Mucosa of rectum (tissue), 2 donors: ENCODE data around the gene GGTA1.

Source experiments
- H3K27ac ChIP-seq, 2 donors: one replicate each; pipeline ENCODE4 v1.7.0; 2013; ENCODE audit warnings: inconsistent platforms in 2 of 2, low read depth in 2 of 2, low read length in 2 of 2
- H3K27me3 ChIP-seq, 2 donors: one replicate each; pipeline ENCODE4 v1.7.0; 2013; ENCODE audit warnings: low read length in 2 of 2; ENCODE audit not compliant: control insufficient read depth in 2 of 2, insufficient read depth in 2 of 2
- H3K36me3 ChIP-seq, 2 donors: one replicate each; pipeline ENCODE4 v1.7.0; 2013; ENCODE audit warnings: low read length in 2 of 2; ENCODE audit not compliant: control insufficient read depth in 2 of 2, insufficient read depth in 2 of 2
- H3K4me1 ChIP-seq, 2 donors: one replicate each; pipeline ENCODE4 v1.7.0; 2013; ENCODE audit warnings: low read length in 2 of 2, mild to moderate bottlenecking in 1 of 2; ENCODE audit not compliant: control insufficient read depth in 2 of 2, insufficient read depth in 2 of 2
- H3K4me3 ChIP-seq, 2 donors: one replicate each; pipeline ENCODE4 v1.7.0; 2013; ENCODE audit warnings: low read length in 2 of 2
- H3K9ac ChIP-seq, 2 donors: one replicate each; pipeline ENCODE4 v1.7.0; 2013; ENCODE audit warnings: low read length in 2 of 2, low read depth in 1 of 2, mild to moderate bottlenecking in 1 of 2
- H3K9me3 ChIP-seq, 2 donors: one replicate each; pipeline ENCODE4 v1.7.0; 2013; ENCODE audit warnings: low read length in 2 of 2; ENCODE audit not compliant: control insufficient read depth in 2 of 2
- donor health status: healthy.
- donor health status: Normal muscosa, but diverticular disease.

Gene GGTA1

GRCh38 chr9:121484651-121485446, 14.8 kb downstream of the GGTA1 start:
- Histone ChIP-seq H3K9ac (no peak overlapping the region), H3K27ac (peak overlapping the region; percentile 26 to 57), H3K4me1 (peaks cover 0 to 3% of the 10 kb centered on the region in 2 donors), H3K9me3 (no peaks in the 10 kb centered on the region), H3K36me3 (no peaks in the 10 kb centered on the region), H3K4me3 (no peak overlapping the region), H3K27me3 (no peaks in the 10 kb centered on the region)

- peaks cover 0 to 3% of the 10 kb centered on the region in 2 donors for H3K4me1 ChIP-seq
- H3K9me3 ChIP-seq: no peaks in the 10 kb centered on the region
- no peak overlapping the region for H3K9ac ChIP-seq
- H3K4me3 ChIP-seq: no peak overlapping the region
- H3K36me3 ChIP-seq: no peaks in the 10 kb centered on the region
- H3K27ac ChIP-seq: no peak overlapping the region
- no peaks in the 10 kb centered on the region for H3K27me3 ChIP-seq
Observed at GRCh38 chr9:121483473-121484031, 16.1 kb downstream of the GGTA1 start.

GRCh38 chr9:121483049-121483448, 16.6 kb downstream of the GGTA1 start:
- Histone ChIP-seq H3K36me3 (no peaks in the 10 kb centered on the region), H3K4me3 (no peak overlapping the region), H3K9me3 (no peaks in the 10 kb centered on the region), H3K27ac (no peak overlapping the region), H3K4me1 (peaks cover 0 to 3% of the 10 kb centered on the region in 2 donors), H3K27me3 (no peaks in the 10 kb centered on the region), H3K9ac (no peak overlapping the region)

GRCh38 chr9:121478816-121479676, 20.6 kb downstream of the GGTA1 start:
- Histone ChIP-seq H3K27ac (peak overlapping the region in 1 of 2 donors; percentile 20), H3K27me3 (no peaks in the 10 kb centered on the region), H3K9ac (no peak overlapping the region), H3K4me1 (no peaks in the 10 kb centered on the region), H3K9me3 (no peaks in the 10 kb centered on the region), H3K36me3 (no peaks in the 10 kb centered on the region), H3K4me3 (no peak overlapping the region)

- Histone ChIP-seq H3K9ac (no peak overlapping the region), H3K9me3 (no peaks in the 10 kb centered on the region), H3K36me3 (no peaks in the 10 kb centered on the region), H3K4me3 (no peak overlapping the region), H3K4me1 (no peaks in the 10 kb centered on the region), H3K27me3 (peaks cover 0 to 4% of the 10 kb centered on the region in 2 donors), H3K27ac (no peak overlapping the region)
Observed at GRCh38 chr9:121476156-121476555, 23.5 kb downstream of the GGTA1 start.

- H3K9me3 ChIP-seq: no peaks in the 10 kb centered on the region
- H3K9ac ChIP-seq: no peak overlapping the region
- no peaks in the 10 kb centered on the region for H3K36me3 ChIP-seq
- H3K27me3 ChIP-seq: peaks cover 0 to 4% of the 10 kb centered on the region in 2 donors
- H3K27ac ChIP-seq: no peak overlapping the region
- no peak overlapping the region for H3K4me3 ChIP-seq
- H3K4me1 ChIP-seq: no peaks in the 10 kb centered on the region
Observed at GRCh38 chr9:121474231-121474947, 25.3 kb downstream of the GGTA1 start.

- Histone ChIP-seq H3K4me1 (no peaks in the 10 kb centered on the region), H3K27ac (no peak overlapping the region), H3K36me3 (no peaks in the 10 kb centered on the region), H3K9me3 (no peaks in the 10 kb centered on the region), H3K27me3 (peaks cover 0 to 4% of the 10 kb centered on the region in 2 donors), H3K4me3 (no peak overlapping the region), H3K9ac (no peak overlapping the region)
Observed at GRCh38 chr9:121473229-121473628, 26.4 kb downstream of the GGTA1 start.

- Histone ChIP-seq H3K36me3 (no peaks in the 10 kb centered on the region), H3K9ac (no peak overlapping the region), H3K9me3 (no peaks in the 10 kb centered on the region), H3K4me1 (no peaks in the 10 kb centered on the region), H3K27me3 (peaks cover 0 to 4% of the 10 kb centered on the region in 2 donors), H3K4me3 (no peak overlapping the region), H3K27ac (no peak overlapping the region)
Observed at GRCh38 chr9:121472446-121472845, 27.2 kb downstream of the GGTA1 start.

GRCh38 chr9:121466142-121466541, 33.5 kb downstream of the GGTA1 start:
- Histone ChIP-seq H3K9me3 (peaks cover 0 to 2% of the 10 kb centered on the region in 2 donors), H3K36me3 (no peaks in the 10 kb centered on the region), H3K4me1 (no peaks in the 10 kb centered on the region), H3K27me3 (peaks cover 0 to 2% of the 10 kb centered on the region in 2 donors), H3K4me3 (no peak overlapping the region), H3K27ac (no peak overlapping the region), H3K9ac (no peak overlapping the region)
